Astrocyte (in vitro differentiated cells and primary cell): ENCODE data around the gene ATL2. TPM values are rescaled to one million over a fixed set of nuclear protein-coding genes. Genes with fewer than 3 reads are reported as not detected.

Experiments used
- DNase-seq: peaks from one replicate; pipeline ENCODE4 v3.0.0-alpha.2; 2010; ENCODE audit warnings: low read depth
- FAIRE-seq: peaks from 2 replicates; lab custom pipeline; 2011; peaks lifted over from hg19 to GRCh38; lab: Jason Lieb, UNC
- H2AFZ ChIP-seq: 2 replicates; pipeline ENCODE4 v1.6.0; 2012; ENCODE audit warnings: low read depth, low read length, inconsistent platforms
- H3K27ac ChIP-seq: 2 replicates; pipeline ENCODE4 v1.5.1; 2011; ENCODE audit warnings: low read depth, low read length, inconsistent platforms
- H3K27me3 ChIP-seq: 2 replicates; pipeline ENCODE4 v1.6.0; 2011; ENCODE audit warnings: low read length, inconsistent platforms; ENCODE audit not compliant: insufficient read depth
- H3K36me3 ChIP-seq: 2 replicates; pipeline ENCODE4 v1.5.1; 2011; ENCODE audit warnings: low read length, inconsistent platforms; ENCODE audit not compliant: insufficient read depth
- H3K4me1 ChIP-seq: 2 replicates; pipeline ENCODE4 v1.5.1; 2011; ENCODE audit warnings: low read length, inconsistent platforms; ENCODE audit not compliant: insufficient read depth
- H3K4me2 ChIP-seq: 2 replicates; pipeline ENCODE4 v1.6.0; 2012; ENCODE audit warnings: low read length, inconsistent platforms
- H3K4me3 ChIP-seq: 2 replicates; pipeline ENCODE4 v1.5.1; 2011; ENCODE audit warnings: low read depth, mild to moderate bottlenecking, low read length, inconsistent platforms; ENCODE audit not compliant: insufficient read depth
- H3K79me2 ChIP-seq: 2 replicates; pipeline ENCODE4 v1.6.0; 2012; ENCODE audit warnings: mild to moderate bottlenecking, low read length, inconsistent platforms; ENCODE audit not compliant: insufficient read depth
- H3K9ac ChIP-seq: 2 replicates; pipeline ENCODE4 v1.6.0; 2012; ENCODE audit warnings: mild to moderate bottlenecking, low read length, inconsistent platforms
- H3K9me3 ChIP-seq: 2 replicates; pipeline ENCODE4 v1.5.1; 2012; ENCODE audit warnings: low read depth, mild to moderate bottlenecking, low read length, inconsistent platforms; ENCODE audit not compliant: insufficient read depth
- H4K20me1 ChIP-seq: 2 replicates; pipeline ENCODE4 v1.6.0; 2012; ENCODE audit warnings: low read length, inconsistent platforms; ENCODE audit not compliant: insufficient read depth
- H3K27ac Mint-ChIP-seq: one replicate; pipeline ENCODE4 v1.8.0; 2021; ENCODE audit warnings: mild to moderate bottlenecking, mixed read lengths; ENCODE audit not compliant: unreplicated experiment
- H3K27me3 Mint-ChIP-seq: one replicate; pipeline ENCODE4 v1.8.0; 2021; ENCODE audit warnings: low read depth, mixed read lengths; ENCODE audit not compliant: unreplicated experiment
- H3K36me3 Mint-ChIP-seq: one replicate; pipeline ENCODE4 v1.8.0; 2021; ENCODE audit warnings: low read depth, mixed read lengths; ENCODE audit not compliant: unreplicated experiment
- H3K4me1 Mint-ChIP-seq: one replicate; pipeline ENCODE4 v1.8.0; 2021; ENCODE audit warnings: low read depth, mixed read lengths; ENCODE audit not compliant: unreplicated experiment
- H3K4me3 Mint-ChIP-seq: one replicate; pipeline ENCODE4 v1.8.0; 2021; ENCODE audit warnings: mild to moderate bottlenecking, moderate library complexity, mixed read lengths; ENCODE audit not compliant: unreplicated experiment
- H3K9me3 Mint-ChIP-seq: one replicate; pipeline ENCODE4 v1.8.0; 2021; ENCODE audit warnings: mild to moderate bottlenecking, mixed read lengths; ENCODE audit not compliant: unreplicated experiment
- CTCF ChIP-seq: IDR thresholded peaks from 2 replicates; pipeline ENCODE4 v1.5.1; 2011; ENCODE audit warnings: low read depth, mild to moderate bottlenecking, inconsistent platforms, low read length, moderate library complexity; ENCODE audit not compliant: insufficient read depth
- EZH2 ChIP-seq: IDR thresholded peaks from 2 replicates; pipeline ENCODE4 v1.6.1; 2012; ENCODE audit warnings: mild to moderate bottlenecking, low read length, inconsistent platforms; ENCODE audit not compliant: insufficient read depth
- total RNA-seq: library from RNA; stranded (reverse); gene quantifications from 2 replicates; pipeline ENCODE4 v1.2.1, GENCODE V29; 2021

The ATL2 gene
- total RNA-seq, 1 donor from 2014 or later: 34.9 TPM

DNA sequence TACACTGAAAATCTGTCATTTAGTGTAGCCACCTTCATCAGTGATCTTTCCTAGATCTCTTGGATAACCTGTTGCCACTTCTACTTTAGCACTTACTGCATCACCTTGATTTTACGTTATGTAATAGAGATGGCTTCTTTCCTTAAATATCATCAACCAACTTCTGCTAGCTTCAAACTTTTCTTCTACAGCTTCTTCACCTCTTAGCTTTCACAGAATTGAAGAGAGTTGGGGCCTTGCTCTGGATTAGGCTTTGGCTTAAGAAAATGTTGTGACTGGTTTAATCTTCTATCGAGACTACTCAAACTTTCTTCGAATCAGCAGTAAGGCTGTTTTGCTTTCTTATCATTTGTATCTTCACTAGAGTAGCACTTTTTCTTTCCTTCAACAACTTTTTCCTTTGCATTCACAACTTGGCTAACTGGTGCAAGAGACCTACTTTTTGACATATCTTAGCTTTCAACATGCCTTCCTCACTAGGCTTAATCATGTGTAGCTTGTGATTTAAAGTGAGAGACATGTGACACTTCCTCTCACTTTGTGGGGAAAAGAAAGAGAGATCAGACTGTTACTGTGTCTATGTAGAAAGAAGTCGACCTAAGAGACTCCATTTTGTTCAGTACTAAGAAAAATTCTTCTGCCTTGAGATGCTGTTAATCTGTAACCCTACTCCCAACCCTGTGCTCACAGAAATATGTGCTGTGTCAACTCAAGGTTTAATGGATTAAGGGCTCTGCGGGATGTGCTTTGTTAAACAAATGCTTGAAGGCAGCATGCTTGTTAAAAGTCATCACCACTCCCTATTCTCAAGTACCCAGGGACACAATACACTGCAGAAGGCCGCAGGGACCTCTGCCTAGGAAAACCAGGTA lies 99.6 kb downstream of the ATL2 start:
- Histone ChIP-seq H3K9me3 (no peaks in the 10 kb centered on the region), H3K36me3 (no peaks in the 10 kb centered on the region), H3K4me2 (no peak overlapping the region), H2AFZ (no peak overlapping the region), H4K20me1 (no peaks in the 10 kb centered on the region), H3K27me3 (peaks cover 3% of the 10 kb centered on the region), H3K79me2 (no peaks in the 10 kb centered on the region), H3K4me1 (no peaks in the 10 kb centered on the region), H3K27ac (no peak overlapping the region), H3K4me3 (no peak overlapping the region), H3K9ac (no peak overlapping the region)
- H3K27me3 Mint-ChIP-seq: peaks cover 5% of the 10 kb centered on the region
- peak; percentile 34 for DNase-seq
- peaks cover 13% of the 10 kb centered on the region for H3K9me3 Mint-ChIP-seq
- no peak overlapping the region for H3K4me3 Mint-ChIP-seq
- H3K27ac Mint-ChIP-seq: peak overlapping the region; percentile 59
- no peak for FAIRE-seq
- TF ChIP-seq EZH2 (no peak), CTCF (no peak)
- no peaks in the 10 kb centered on the region for H3K36me3 Mint-ChIP-seq
- peaks cover 16% of the 10 kb centered on the region for H3K4me1 Mint-ChIP-seq

- Mint-ChIP-seq H3K27ac (peak overlapping the region; percentile 91), H3K4me3 (no peak overlapping the region)
Observed at GRCh38 chr2:38274286-38275276, 102.5 kb downstream of the ATL2 start.

More at GRCh38 chr2:38274286-38275276, 102.5 kb downstream of the ATL2 start:
- FAIRE-seq (peak; percentile 73), DNase-seq (peak; percentile 64)
- H3K27ac ChIP-seq: no peak overlapping the region
- Mint-ChIP-seq H3K27me3 (no peaks in the 10 kb centered on the region), H3K4me1 (peaks cover 16% of the 10 kb centered on the region), H3K36me3 (no peaks in the 10 kb centered on the region), H3K9me3 (peaks cover 11% of the 10 kb centered on the region)
- H3K4me3 ChIP-seq: no peak overlapping the region
- H2AFZ ChIP-seq: no peak overlapping the region
- H3K9me3 ChIP-seq: no peaks in the 10 kb centered on the region
- H3K27me3 ChIP-seq: peaks cover 3% of the 10 kb centered on the region
- no peak overlapping the region for H3K4me2 ChIP-seq
- H3K36me3 ChIP-seq: no peaks in the 10 kb centered on the region
- H4K20me1 ChIP-seq: no peaks in the 10 kb centered on the region
- no peaks in the 10 kb centered on the region for H3K4me1 ChIP-seq
- no peak overlapping the region for H3K9ac ChIP-seq
- TF ChIP-seq EZH2 (no peak), CTCF (peak; percentile 64)
- no peaks in the 10 kb centered on the region for H3K79me2 ChIP-seq
